Measurements from ENCODE around the gene ACACA.

DNA sequence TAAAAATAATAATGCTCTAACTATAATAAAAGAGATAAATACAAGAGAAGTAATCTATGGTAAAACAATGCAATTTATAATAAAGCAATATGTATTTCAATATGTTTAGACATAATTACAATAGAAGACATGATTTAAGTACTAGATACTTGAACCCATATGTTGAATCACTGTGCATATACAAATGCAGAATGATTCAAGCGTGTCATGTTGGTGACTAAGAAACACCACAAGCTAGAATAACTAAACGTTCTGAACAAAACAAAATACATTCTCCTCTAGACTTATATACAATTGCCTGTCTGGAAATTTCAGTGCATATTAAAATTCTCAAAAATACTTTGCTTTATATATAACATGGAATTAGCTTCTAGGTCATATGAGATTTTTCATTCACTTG is 11.2 kb upstream of the ACACA start:
- TF ChIP-seq CTCF (conservative IDR thresholded peaks at IDR 0.05 in 1 of 2, IDR thresholded peaks at IDR 0.05 in 1 of 2; ENCODE audit: low read depth in 1 of 2, low read length in 2 of 2) (no peak), EZH2 (IDR thresholded peaks at IDR 0.05; ENCODE audit: low read length, missing control alignments) (no peak)

Data from fibroblast of lung (primary cell).